Right ventricle myocardium inferior (tissue), 1 donor: ENCODE data around the gene TBC1D8B. TPM values are rescaled to one million over a fixed set of nuclear protein-coding genes. Genes with fewer than 3 reads are reported as not detected.

Experiments
- total RNA-seq: library from RNA; stranded (reverse); fragmentation: NEBNext Ultra II Directional; extraction: Animal tissue kit (Norgen Biotek cat#: 25700); gene quantifications from one replicate; pipeline ENCODE4 v1.2.1, GENCODE V29; 2021
- donor health status: DM: no; HTN: yes; CAD: no; lungs with severe emphysema.

Gene TBC1D8B
- total RNA-seq, 1 donor from 2014 or later: 2.5 TPM

Other genes with a start within 250 kb of the TBC1D8B start
- 0.87 TPM for gene RADX, start 190.7 kb upstream of the TBC1D8B start, total RNA-seq
- 0.22 TPM for gene RNF128, start 76.0 kb upstream of the TBC1D8B start, total RNA-seq
- gene RIPPLY1, start 100.7 kb downstream of the TBC1D8B start, total RNA-seq: not detected
- gene CLDN2, start 117.7 kb downstream of the TBC1D8B start, total RNA-seq: not detected
- 2.8 TPM for gene MORC4, start 197.5 kb downstream of the TBC1D8B start, total RNA-seq